ENCODE measurements around the gene GPI. TPM values are rescaled to one million over a fixed set of nuclear protein-coding genes. Genes with fewer than 3 reads are reported as not detected.

Gene GPI
- total and polyA plus RNA-seq, 9 of the 15 experiments (the other 6 are each of a cell fraction or from before 2014, with no cell fraction given) = 88.3 to 358 (median 122) TPM

DNA sequence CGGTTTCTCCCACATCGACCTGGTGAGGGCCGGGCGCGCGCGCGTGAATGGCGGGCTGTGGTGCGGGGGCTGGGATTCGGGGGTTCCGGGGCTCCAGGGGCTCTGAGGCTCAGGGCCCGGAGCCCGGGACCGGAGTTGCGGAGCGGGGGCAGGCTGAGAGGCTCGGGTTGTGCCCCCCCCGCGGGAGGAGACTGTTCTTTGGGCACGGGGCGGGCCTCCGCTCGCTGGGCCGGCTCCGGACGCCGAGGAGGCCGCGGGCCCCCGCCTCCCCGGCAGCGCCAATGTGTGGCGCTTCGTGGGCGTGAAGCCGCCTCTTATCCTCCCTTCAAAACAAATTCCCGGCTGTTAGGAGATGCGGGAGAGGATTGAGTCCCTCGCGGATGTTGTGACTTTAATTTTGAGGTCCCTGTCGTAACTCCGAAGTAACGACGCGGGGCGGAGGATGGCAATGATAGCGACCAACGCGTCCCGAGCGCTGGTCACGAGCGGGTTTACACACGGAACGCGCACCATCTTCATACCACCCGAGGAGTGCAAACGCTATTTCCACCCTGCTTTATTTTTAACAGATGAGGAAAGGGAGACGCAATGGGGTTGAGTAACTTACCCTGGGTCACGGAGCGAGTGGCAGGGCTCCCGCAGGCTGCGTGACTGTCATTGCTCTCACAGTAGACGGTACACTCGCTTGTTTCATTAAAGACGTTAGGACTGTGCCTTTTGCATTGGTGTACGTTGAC is 63.7 kb downstream of the GPI start (continued):
- TF ChIP-seq MXD1 (CRISPR knock-in tag; IDR thresholded peaks at IDR 0.05; ENCODE audit: borderline replicate concordance, poor library complexity, severe bottlenecking) = no peak
- TF ChIP-seq HNRNPUL1 (IDR thresholded peaks at IDR 0.05; ENCODE audit: low read length) = no peak
- no peak for TF ChIP-seq HCFC1 (IDR thresholded peaks at IDR 0.05; ENCODE audit: low read depth, low read length)
- TF ChIP-seq POLR2G (IDR thresholded peaks at IDR 0.05; ENCODE audit: low read depth, low read length) = peak; percentile 86
- no peak for TF ChIP-seq ZFP30 (CRISPR knock-in tag; IDR thresholded peaks at IDR 0.05; ENCODE audit: borderline replicate concordance)
- TF ChIP-seq GTF2E2 (tag; IDR thresholded peaks at IDR 0.05) = no peak; the same call in 1 of the 2 replicates
- TF ChIP-seq ILK (tag; IDR thresholded peaks at IDR 0.05; ENCODE audit: borderline replicate concordance, low read depth) = no peak
- 0 out of 2 replicates have a peak, but pooled peaks have one; percentile 2 for TF ChIP-seq NFRKB (IDR thresholded peaks at IDR 0.05; ENCODE audit: low read depth)
- TF ChIP-seq TEAD4 (IDR thresholded peaks at IDR 0.05; ENCODE audit: low read length) = no peak
- no peak for TF ChIP-seq TEAD4 (CRISPR knock-in tag; IDR thresholded peaks at IDR 0.05; ENCODE audit: borderline replicate concordance)
- TF ChIP-seq, protein P1, sequence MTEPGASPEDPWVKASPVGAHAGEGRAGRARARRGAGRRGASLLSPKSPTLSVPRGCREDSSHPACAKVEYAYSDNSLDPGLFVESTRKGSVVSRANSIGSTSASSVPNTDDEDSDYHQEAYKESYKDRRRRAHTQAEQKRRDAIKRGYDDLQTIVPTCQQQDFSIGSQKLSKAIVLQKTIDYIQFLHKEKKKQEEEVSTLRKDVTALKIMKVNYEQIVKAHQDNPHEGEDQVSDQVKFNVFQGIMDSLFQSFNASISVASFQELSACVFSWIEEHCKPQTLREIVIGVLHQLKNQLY (CRISPR knock-in tag; conservative IDR thresholded peaks at IDR 0.05) = no peak
- no peak for TF ChIP-seq CAMTA2 (CRISPR knock-in tag; conservative IDR thresholded peaks at IDR 0.05)
- TF ChIP-seq JUN (IDR thresholded peaks at IDR 0.05; ENCODE audit: borderline replicate concordance, low read depth, low read length) = no peak
- TF ChIP-seq JUN (CRISPR knock-in tag; IDR thresholded peaks at IDR 0.05; ENCODE audit: borderline replicate concordance) = no peak
- no peak for TF ChIP-seq HNRNPH1 (optimal IDR thresholded peaks at IDR 0.05; ENCODE audit: low read depth, low read length)
- no peak for TF ChIP-seq ZNF551 (CRISPR knock-in tag; IDR thresholded peaks at IDR 0.05)
- no peak for TF ChIP-seq CUX1 (CRISPR knock-in tag; IDR thresholded peaks at IDR 0.05)
- TF ChIP-seq LEF1 (IDR thresholded peaks at IDR 0.05) = no peak
- no peak for TF ChIP-seq XRCC3 (IDR thresholded peaks at IDR 0.05)
- TF ChIP-seq ZNF644 (tag; IDR thresholded peaks at IDR 0.05; ENCODE audit: low read depth) = no peak
- TF ChIP-seq CREB1 (IDR thresholded peaks at IDR 0.05) = no peak
- no peak for TF ChIP-seq CREB1 (CRISPR knock-in tag; IDR thresholded peaks at IDR 0.05)
- TF ChIP-seq TAF7 (tag; IDR thresholded peaks at IDR 0.05) = no peak
- no peak for TF ChIP-seq ZNF212 (CRISPR knock-in tag; IDR thresholded peaks at IDR 0.05)

Measured in K562 (cell line).